SK-N-SH (cell line): Measurements from ENCODE around the gene ANKRD52. TPM values are rescaled to one million over a fixed set of nuclear protein-coding genes. Genes with fewer than 3 reads are reported as not detected.

Experiments used
- CTCF ChIA-PET: fragments of 300-600, 350-600 bp; formaldehyde crosslinking; extraction: SDS; loops from one replicate; lab custom pipeline; 2021; lab: Yijun Ruan, JAX
- POLR2A ChIA-PET: fragments of 350-600 bp; sonication (Branson Sonifier 250); formaldehyde crosslinking; extraction: SDS; loops from one replicate; lab custom pipeline; 2020; ENCODE audit warnings: antibody characterized with exemption, inconsistent platforms; lab: Yijun Ruan, JAX
- DNase-seq: peaks from one replicate; pipeline ENCODE4 v3.0.0; 2012
- H2AFZ ChIP-seq: fragments of 200-600 bp; sonication (generic); 2 replicates; pipeline ENCODE4 v1.8.1; 2016; ENCODE audit warnings: antibody characterized with exemption, mild to moderate bottlenecking, low read depth
- H3F3A ChIP-seq: fragments of 200-600 bp; sonication (generic); replicated peaks from 2 replicates; pipeline ENCODE3; 2016; ENCODE audit warnings: antibody characterized with exemption, mild to moderate bottlenecking; ENCODE audit not compliant: insufficient read depth
- H3K27ac ChIP-seq, 2 experiments: fragments of 200-500 bp in 1 of 2; fragments of 200-600 bp in 1 of 2; sonication (Bioruptor generic) in 1 of 2; sonication (generic), shearing (Covaris generic) in 1 of 2; 2 replicates each; pipeline versions ENCODE4 v1.5.1 to v1.6.1; 2014 to 2016; ENCODE audit warnings: low read depth in 2 of 2, inconsistent platforms in 1 of 2, low read length in 1 of 2, mild to moderate bottlenecking in 1 of 2, mixed read lengths in 1 of 2
- H3K27me3 ChIP-seq: fragments of 200-600 bp; sonication (generic), shearing (Covaris generic); 2 replicates; pipeline ENCODE4 v1.6.1; 2016; ENCODE audit warnings: mixed run types; ENCODE audit not compliant: insufficient read depth
- H3K36me3 ChIP-seq, 2 experiments: fragments of 200-500 bp in 1 of 2; fragments of 200-600 bp in 1 of 2; sonication (Bioruptor generic) in 1 of 2; sonication (generic) in 1 of 2; replicated peaks in 1 of 2; 2 replicates each; pipeline versions ENCODE3 to v1.5.1; 2014 to 2016; ENCODE audit warnings: low read length in 1 of 2, mild to moderate bottlenecking in 1 of 2; ENCODE audit not compliant: insufficient read depth in 2 of 2, control insufficient read depth in 1 of 2
- H3K4me1 ChIP-seq, 2 experiments: fragments of 200-500 bp in 1 of 2; fragments of 200-600 bp in 1 of 2; sonication (Bioruptor generic) in 1 of 2; sonication (generic), shearing (Covaris generic) in 1 of 2; 2 replicates each; pipeline versions ENCODE4 v1.5.1 to v1.6.1; 2014 to 2016; ENCODE audit warnings: low read depth in 1 of 2, low read length in 1 of 2, mixed run types in 1 of 2; ENCODE audit not compliant: insufficient read depth in 2 of 2, control insufficient read depth in 1 of 2
- H3K4me2 ChIP-seq: fragments of 200-600 bp; sonication (generic), shearing (Covaris generic); 2 replicates; pipeline ENCODE4 v1.6.1; 2017; ENCODE audit warnings: mixed run types
- H3K4me3 ChIP-seq, 2 experiments: fragments of 200-500 bp in 1 of 2; fragments of 200-600 bp in 1 of 2; sonication (Bioruptor generic) in 1 of 2; sonication (generic), shearing (Covaris generic) in 1 of 2; 2 replicates each; pipeline versions ENCODE4 v1.5.1 to v1.8.1; 2014 to 2016; ENCODE audit warnings: low read depth in 2 of 2, inconsistent platforms in 1 of 2, low read length in 1 of 2, mild to moderate bottlenecking in 1 of 2, mixed read lengths in 1 of 2, moderate library complexity in 1 of 2
- H3K79me2 ChIP-seq: fragments of 200-600 bp; sonication (generic); 2 replicates; pipeline ENCODE4 v1.8.1; 2017; ENCODE audit warnings: mild to moderate bottlenecking; ENCODE audit not compliant: insufficient read depth
- H3K9ac ChIP-seq: fragments of 200-600 bp; sonication (generic); 2 replicates; pipeline ENCODE4 v1.6.1; 2017; ENCODE audit warnings: mixed run types
- H3K9me2 ChIP-seq: fragments of 200-600 bp; sonication (generic); 2 replicates; pipeline ENCODE4 v1.6.1; 2017; ENCODE audit warnings: mixed run types
- H3K9me3 ChIP-seq: fragments of 200-600 bp; sonication (generic); 2 replicates; pipeline ENCODE4 v1.6.1; 2017; ENCODE audit warnings: mixed run types, mild to moderate bottlenecking, moderate library complexity
- H4K20me1 ChIP-seq: fragments of 200-600 bp; sonication (generic); 2 replicates; pipeline ENCODE4 v1.6.1; 2017; ENCODE audit warnings: mild to moderate bottlenecking, mixed run types; ENCODE audit not compliant: insufficient read depth
- CHD2 ChIP-seq: fragments of 150-350 bp; IDR thresholded peaks from 2 replicates; pipeline ENCODE4 v1.6.1; 2018; ENCODE audit warnings: low read length; ENCODE audit not compliant: partially characterized antibody
- ELF1 ChIP-seq: IDR thresholded peaks from 2 replicates; pipeline ENCODE4 v1.4.0; 2012
- EP300 ChIP-seq, 2 experiments: IDR thresholded peaks; 2 replicates each; pipeline versions ENCODE4 v1.4.0 to v1.6.1; 2012; ENCODE audit warnings: borderline replicate concordance in 1 of 2, low read depth in 1 of 2, low read length in 1 of 2
- EZH2phosphoT487 ChIP-seq: fragments of 200-600 bp; sonication (generic); IDR thresholded peaks from 2 replicates; pipeline ENCODE4 v1.6.1; 2017; ENCODE audit warnings: low read depth, mixed run types, mild to moderate bottlenecking, antibody characterized with exemption, moderate library complexity, borderline replicate concordance
- FOXM1 ChIP-seq: IDR thresholded peaks from 2 replicates; pipeline ENCODE4 v1.4.0; 2012; ENCODE audit warnings: low read depth, mild to moderate bottlenecking
- GABPA ChIP-seq: IDR thresholded peaks from 2 replicates; pipeline ENCODE4 v1.4.0; 2012; ENCODE audit warnings: low read depth, mild to moderate bottlenecking
- GATA2 ChIP-seq: sonication (generic); formaldehyde crosslinking; IDR thresholded peaks from 2 replicates; pipeline ENCODE4 v1.5.0; 2020; ENCODE audit warnings: mild to moderate bottlenecking, missing genetic modification reagents
- NFIC ChIP-seq: IDR thresholded peaks from 2 replicates; pipeline ENCODE4 v1.4.0; 2012; ENCODE audit warnings: borderline replicate concordance
- SMC3 ChIP-seq: IDR thresholded peaks from 2 replicates; pipeline ENCODE4 v1.6.1; 2012; ENCODE audit warnings: low read depth, low read length, improper control_type of control experiment
- TCF12 ChIP-seq: IDR thresholded peaks from 2 replicates; pipeline ENCODE4 v1.4.0; 2012
- YY1 ChIP-seq: IDR thresholded peaks from 2 replicates; pipeline ENCODE4 v1.4.0; 2012; ENCODE audit warnings: low read depth, mild to moderate bottlenecking
- WGBS: methylation state at CpG from one replicate; pipeline ENCODE4 v1.1.6; 2017; ENCODE audit warnings: low lambda C conversion rate; 5-methylcytosine and 5-hydroxymethylcytosine counted together
- polyA plus RNA-seq, 3 experiments: library from polyadenylated mRNA; depleted of rRNA; stranded (reverse); fragments of >200 nt; gene quantifications; 2 replicates each; pipeline ENCODE4 v1.2.3, GENCODE V29; 2012
- TF ChIP-seq, protein P1 (sequence below): IDR thresholded peaks from 2 replicates; pipeline ENCODE4 v1.4.0; 2012; ENCODE audit warnings: low read depth
- TF ChIP-seq, protein P2 (sequence below): IDR thresholded peaks from 2 replicates; pipeline ENCODE4 v1.4.0; 2012; ENCODE audit warnings: low read depth, borderline replicate concordance
- TF ChIP-seq, protein P3 (sequence below): fragments of 150-350 bp; IDR thresholded peaks from 2 replicates; pipeline ENCODE4 v1.6.1; 2017; ENCODE audit warnings: antibody characterized with exemption, low read length, low read depth, borderline replicate concordance
- TF ChIP-seq, protein P4 (sequence below): fragments of 200-600 bp; sonication (generic); IDR thresholded peaks from 2 replicates; pipeline ENCODE4 v1.6.1; 2017; ENCODE audit warnings: antibody characterized with exemption, mild to moderate bottlenecking, moderate library complexity

ANKRD52 gene
- polyA plus RNA-seq, 1 of the 3 experiments (the other 2 are of a cell fraction) = 23.4 TPM

DNA sequence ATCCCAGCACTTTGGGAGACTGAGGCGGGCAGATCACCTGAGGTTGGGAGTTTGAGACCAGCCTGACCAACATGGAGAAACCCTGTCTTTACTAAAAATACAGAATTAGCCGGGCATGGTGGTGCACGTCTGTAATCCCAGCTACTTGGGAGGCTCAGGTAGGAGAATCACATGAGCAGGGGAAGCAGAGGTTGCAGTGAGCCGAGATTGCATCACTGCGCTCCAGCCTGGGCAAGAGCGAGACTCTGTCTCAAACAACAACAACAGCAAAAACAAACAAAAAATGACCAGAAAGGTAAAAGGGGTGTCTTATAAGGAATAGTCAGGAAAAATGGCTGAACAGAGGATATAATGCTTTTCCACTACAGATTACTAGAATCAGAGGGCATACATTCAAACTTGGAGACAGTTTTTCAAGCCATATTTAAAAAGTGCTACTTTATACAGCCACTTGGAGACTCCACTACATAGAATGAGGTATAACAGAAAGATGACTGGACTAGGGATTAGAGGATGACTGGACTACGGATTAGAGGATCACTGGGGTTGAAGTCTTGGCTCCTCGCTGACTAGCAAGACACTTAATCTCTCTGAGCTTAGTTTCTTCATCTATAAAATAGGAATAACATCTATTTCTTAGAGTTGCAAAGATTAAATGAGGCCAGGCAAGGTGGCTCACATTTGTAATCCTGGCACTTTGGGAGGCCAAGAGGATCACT, 46.8 kb upstream of the ANKRD52 start:
- no peak overlapping the region for H3K27ac ChIP-seq
- DNase-seq = no peak
- peaks cover 18% of the 10 kb centered on the region; the same call in 1 of the 2 replicates for H3K79me2 ChIP-seq
- H3K4me1 ChIP-seq = peaks cover 7% of the 10 kb centered on the region in 2 experiments; a peak in 2 of 4 replicates
- H3K4me3 ChIP-seq = no peak overlapping the region
- no peak overlapping the region for H2AFZ ChIP-seq
- no peak overlapping the region for H3K9ac ChIP-seq
- 95% methylated on average over 8 of the region's 8 CpGs for WGBS
- no peaks in the 10 kb centered on the region for H4K20me1 ChIP-seq
- H3K9me3 ChIP-seq = no peaks in the 10 kb centered on the region
- peaks cover 28% of the 10 kb centered on the region for H3F3A ChIP-seq
- no peak for TF ChIP-seq ELF1
- no peak for TF ChIP-seq GABPA
- TF ChIP-seq, protein P1, sequence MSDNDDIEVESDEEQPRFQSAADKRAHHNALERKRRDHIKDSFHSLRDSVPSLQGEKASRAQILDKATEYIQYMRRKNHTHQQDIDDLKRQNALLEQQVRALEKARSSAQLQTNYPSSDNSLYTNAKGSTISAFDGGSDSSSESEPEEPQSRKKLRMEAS = no peak
- TF ChIP-seq YY1 = no peak
- TF ChIP-seq, protein P2, sequence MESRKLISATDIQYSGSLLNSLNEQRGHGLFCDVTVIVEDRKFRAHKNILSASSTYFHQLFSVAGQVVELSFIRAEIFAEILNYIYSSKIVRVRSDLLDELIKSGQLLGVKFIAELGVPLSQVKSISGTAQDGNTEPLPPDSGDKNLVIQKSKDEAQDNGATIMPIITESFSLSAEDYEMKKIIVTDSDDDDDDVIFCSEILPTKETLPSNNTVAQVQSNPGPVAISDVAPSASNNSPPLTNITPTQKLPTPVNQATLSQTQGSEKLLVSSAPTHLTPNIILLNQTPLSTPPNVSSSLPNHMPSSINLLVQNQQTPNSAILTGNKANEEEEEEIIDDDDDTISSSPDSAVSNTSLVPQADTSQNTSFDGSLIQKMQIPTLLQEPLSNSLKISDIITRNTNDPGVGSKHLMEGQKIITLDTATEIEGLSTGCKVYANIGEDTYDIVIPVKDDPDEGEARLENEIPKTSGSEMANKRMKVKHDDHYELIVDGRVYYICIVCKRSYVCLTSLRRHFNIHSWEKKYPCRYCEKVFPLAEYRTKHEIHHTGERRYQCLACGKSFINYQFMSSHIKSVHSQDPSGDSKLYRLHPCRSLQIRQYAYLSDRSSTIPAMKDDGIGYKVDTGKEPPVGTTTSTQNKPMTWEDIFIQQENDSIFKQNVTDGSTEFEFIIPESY = no peak
- TF ChIP-seq CHD2 = no peak
- TF ChIP-seq, protein P3, sequence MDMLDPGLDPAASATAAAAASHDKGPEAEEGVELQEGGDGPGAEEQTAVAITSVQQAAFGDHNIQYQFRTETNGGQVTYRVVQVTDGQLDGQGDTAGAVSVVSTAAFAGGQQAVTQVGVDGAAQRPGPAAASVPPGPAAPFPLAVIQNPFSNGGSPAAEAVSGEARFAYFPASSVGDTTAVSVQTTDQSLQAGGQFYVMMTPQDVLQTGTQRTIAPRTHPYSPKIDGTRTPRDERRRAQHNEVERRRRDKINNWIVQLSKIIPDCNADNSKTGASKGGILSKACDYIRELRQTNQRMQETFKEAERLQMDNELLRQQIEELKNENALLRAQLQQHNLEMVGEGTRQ = no peak
- TF ChIP-seq EZH2phosphoT487 = no peak
- no peak for TF ChIP-seq NFIC
- TF ChIP-seq TCF12 = no peak
- no peak for TF ChIP-seq EP300 (IDR thresholded peaks at IDR 0.05; ENCODE audit: borderline replicate concordance in 1 of 2, low read depth in 1 of 2, low read length in 1 of 2)
- no peak for TF ChIP-seq GATA2
- no peak for TF ChIP-seq SMC3
- TF ChIP-seq, protein P4, sequence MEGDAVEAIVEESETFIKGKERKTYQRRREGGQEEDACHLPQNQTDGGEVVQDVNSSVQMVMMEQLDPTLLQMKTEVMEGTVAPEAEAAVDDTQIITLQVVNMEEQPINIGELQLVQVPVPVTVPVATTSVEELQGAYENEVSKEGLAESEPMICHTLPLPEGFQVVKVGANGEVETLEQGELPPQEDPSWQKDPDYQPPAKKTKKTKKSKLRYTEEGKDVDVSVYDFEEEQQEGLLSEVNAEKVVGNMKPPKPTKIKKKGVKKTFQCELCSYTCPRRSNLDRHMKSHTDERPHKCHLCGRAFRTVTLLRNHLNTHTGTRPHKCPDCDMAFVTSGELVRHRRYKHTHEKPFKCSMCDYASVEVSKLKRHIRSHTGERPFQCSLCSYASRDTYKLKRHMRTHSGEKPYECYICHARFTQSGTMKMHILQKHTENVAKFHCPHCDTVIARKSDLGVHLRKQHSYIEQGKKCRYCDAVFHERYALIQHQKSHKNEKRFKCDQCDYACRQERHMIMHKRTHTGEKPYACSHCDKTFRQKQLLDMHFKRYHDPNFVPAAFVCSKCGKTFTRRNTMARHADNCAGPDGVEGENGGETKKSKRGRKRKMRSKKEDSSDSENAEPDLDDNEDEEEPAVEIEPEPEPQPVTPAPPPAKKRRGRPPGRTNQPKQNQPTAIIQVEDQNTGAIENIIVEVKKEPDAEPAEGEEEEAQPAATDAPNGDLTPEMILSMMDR = no peak
- TF ChIP-seq FOXM1 = no peak
- peaks cover 9 to 34% of the 10 kb centered on the region in 2 experiments for H3K36me3 ChIP-seq
- H3K27me3 ChIP-seq = no peaks in the 10 kb centered on the region
- no peaks in the 10 kb centered on the region for H3K9me2 ChIP-seq
- ChIA-PET CTCF (interaction anchor here (0.8 to 1.0 kb wide), 2 partner anchors 116 to 159 kb away, joined by 3 read pairs; partner anchors contain the start of gene SMARCC2), POLR2A (interaction anchor here (0.6 kb wide), 1 partner anchor 70 kb away, joined by 3 read pairs; no protein-coding TSS in a partner anchor)
- no peak overlapping the region for H3K4me2 ChIP-seq
